K562 (cell line): Measurements from ENCODE around the gene CLASP2. TPM values are rescaled to one million over a fixed set of nuclear protein-coding genes. Genes with fewer than 3 reads are reported as not detected.
A peak's percentile ranks its signal among the peaks of the same experiment; 100 is the strongest.

Source experiments
- ATAC-seq: fragments of 200-7000 bp; cut with Tn5 transposase; 3 replicates; pipeline ENCODE4 v1.9.1; 2020; ENCODE audit warnings: moderate library complexity
- BruUV-seq: library from RNA; stranded (reverse); fragments of 400-500 nt; replicated peaks from 2 replicates; lab custom pipeline; 2021; lab: Mats Ljungman, UMichigan
- CTCF ChIA-PET: fragments of 300-600 bp; formaldehyde crosslinking; extraction: SDS; loops from one replicate; lab custom pipeline; 2021; ENCODE audit warnings: low intra/inter-chr PET ratio; lab: Yijun Ruan, JAX
- POLR2A ChIA-PET: fragments of 300-600, 350-650 bp; sonication (Branson Sonifier 250); formaldehyde crosslinking; extraction: SDS; loops from one replicate; lab custom pipeline; 2021; ENCODE audit warnings: antibody characterized with exemption, inconsistent platforms; lab: Yijun Ruan, JAX
- DNase-seq, 4 experiments: peaks; one replicate each; pipeline versions ENCODE4 v3.0.0 to v3.0.0-alpha.2; 2011 to 2018; ENCODE audit warnings: low spot score in 3 of 4, mixed read lengths in 3 of 4; ENCODE audit errors: extremely low read depth in 1 of 4
- FAIRE-seq: peaks from 2 replicates; lab custom pipeline; 2011; peaks lifted over from hg19 to GRCh38; lab: Jason Lieb, UNC
- H2AFZ ChIP-seq: 2 replicates; pipeline ENCODE4 v1.6.0; 2011; ENCODE audit warnings: low read depth, low read length, control low read depth, inconsistent platforms
- H3K27ac ChIP-seq: fragments of 200-600 bp; 3 replicates; pipeline ENCODE4 v1.8.0; 2011; ENCODE audit warnings: low read depth, mild to moderate bottlenecking, control low read depth, inconsistent platforms, low read length, moderate library complexity, mixed read lengths; ENCODE audit errors: extremely low read depth
- H3K27me3 ChIP-seq, 2 experiments: fragments of 300-600 bp in 1 of 2; 2 replicates in 1 of 2; 3 replicates in 1 of 2; pipeline versions ENCODE4 v1.6.0 to v1.8.0; 2011; ENCODE audit warnings: inconsistent platforms in 2 of 2, low read length in 2 of 2, mild to moderate bottlenecking in 1 of 2, mixed read lengths in 1 of 2, moderate library complexity in 1 of 2; ENCODE audit not compliant: control insufficient read depth in 2 of 2, insufficient read depth in 2 of 2
- H3K36me3 ChIP-seq: fragments of 300-600 bp; 3 replicates; pipeline ENCODE4 v1.8.0; 2011; ENCODE audit warnings: mild to moderate bottlenecking, low read length, inconsistent platforms; ENCODE audit not compliant: control insufficient read depth, insufficient read depth
- H3K4me1 ChIP-seq, 2 experiments: fragments of 200-600 bp in 1 of 2; replicated peaks in 1 of 2; 2 replicates in 1 of 2; 3 replicates in 1 of 2; pipeline versions ENCODE4 v1.5.1 to v1.8.0; 2011; ENCODE audit warnings: inconsistent platforms in 2 of 2, low read length in 2 of 2, mild to moderate bottlenecking in 1 of 2, mixed read lengths in 1 of 2, moderate library complexity in 1 of 2; ENCODE audit not compliant: control insufficient read depth in 2 of 2, insufficient read depth in 2 of 2
- H3K4me2 ChIP-seq: 2 replicates; pipeline ENCODE4 v1.6.1; 2011; ENCODE audit warnings: low read length, control low read depth, inconsistent platforms, mixed read lengths; ENCODE audit not compliant: insufficient read depth
- H3K4me3 ChIP-seq: fragments of 200-600 bp; sonication (generic), shearing (Covaris generic); 2 replicates; pipeline ENCODE4 v1.5.1; 2016; ENCODE audit warnings: control low read depth, inconsistent platforms
- H3K79me2 ChIP-seq: fragments of 200-600 bp; 3 replicates; pipeline ENCODE4 v1.8.0; 2011; ENCODE audit warnings: low read length, inconsistent platforms; ENCODE audit not compliant: control insufficient read depth, insufficient read depth
- H3K9ac ChIP-seq, 2 experiments: 2 replicates each; pipeline versions ENCODE4 v1.6.0 to v1.6.1; 2011; ENCODE audit warnings: low read depth in 2 of 2, low read length in 2 of 2, control low read depth in 1 of 2, inconsistent platforms in 1 of 2, mild to moderate bottlenecking in 1 of 2, mixed read lengths in 1 of 2; ENCODE audit not compliant: insufficient read depth in 1 of 2
- H3K9me1 ChIP-seq: one replicate; pipeline ENCODE4 v1.6.0; 2011; ENCODE audit warnings: inconsistent platforms, mild to moderate bottlenecking, low read length, moderate library complexity; ENCODE audit not compliant: control insufficient read depth, insufficient read depth
- H3K9me3 ChIP-seq: replicated peaks from 2 replicates; pipeline ENCODE4 v1.5.1; 2011; ENCODE audit warnings: low read depth, low read length, inconsistent platforms; ENCODE audit not compliant: control insufficient read depth, insufficient read depth
- H4K20me1 ChIP-seq: replicated peaks from 2 replicates; pipeline ENCODE4 v1.6.1; 2011; ENCODE audit warnings: low read length, inconsistent platforms, mixed read lengths; ENCODE audit not compliant: control insufficient read depth, insufficient read depth
- CREB1 ChIP-seq, 2 experiments: sonication (generic) in 1 of 2; formaldehyde crosslinking in 1 of 2; IDR thresholded peaks; 2 replicates each; pipeline versions ENCODE4 v1.6.1 to v1.8.0; 2012 to 2022; ENCODE audit warnings: inconsistent platforms in 1 of 2, mild to moderate bottlenecking in 1 of 2, missing genetic modification reagents in 1 of 2, moderate library complexity in 1 of 2
- KDM1A ChIP-seq, 2 experiments: fragments of 450-650 bp; IDR thresholded peaks; 2 replicates each; pipeline ENCODE4 v1.6.1; 2016; ENCODE audit warnings: mild to moderate bottlenecking in 2 of 2
- NR2C2 ChIP-seq, 2 experiments: fragments of 200-800 bp in 1 of 2; sonication (Bioruptor generic) in 1 of 2; sonication (generic) in 1 of 2; formaldehyde crosslinking in 1 of 2; IDR thresholded peaks; 2 replicates each; pipeline versions ENCODE4 v1.6.1 to v1.8.0; 2016 to 2022; ENCODE audit warnings: mild to moderate bottlenecking in 1 of 2, missing compliant biosample characterization in 1 of 2, missing genetic modification characterization in 1 of 2, missing genetic modification reagents in 1 of 2
- ZBTB49 ChIP-seq: sonication (generic); formaldehyde crosslinking; IDR thresholded peaks from 2 replicates; pipeline ENCODE4 v1.8.0; 2022; ENCODE audit warnings: missing genetic modification reagents, mild to moderate bottlenecking, borderline replicate concordance
- WGBS: fragments of 100-300 bp; shearing (Covaris generic); methylation state at CpG from one replicate; pipeline ENCODE4 v1.1.6; 2016; ENCODE audit warnings: low coverage, mixed read lengths; ENCODE audit not compliant: insufficient coverage; ENCODE audit errors: missing lambda C conversion rate; 5-methylcytosine and 5-hydroxymethylcytosine counted together
- in situ Hi-C: fragments of 300-500 bp; cut with MboI; formaldehyde crosslinking; loops from 4 replicates; pipeline ENCODE4 v1.15.0; 2018; ENCODE audit warnings: inconsistent platforms, mixed read lengths
- intact Hi-C: fragments of 100-400 bp; cut with micrococcal nuclease; formaldehyde crosslinking; loops from 2 replicates; pipeline ENCODE4 v1.14.2; 2022
- polyA plus RNA-seq, 8 experiments: library from polyadenylated mRNA; depleted of rRNA in 4 of 8; stranded (reverse) in 5 of 8; unstranded in 3 of 8; fragments of >200 nt; fragmentation: Nextera tagmentation in 2 of 8; fragmentation: Illumina TruSeq in 1 of 8; extraction: Ambion mirVana in 2 of 8; extraction: Trizol in 1 of 8; gene quantifications; 2 replicates each; pipeline versions ENCODE4 v1.2.1 to v1.2.3, GENCODE V29; 2011 to 2014; ENCODE audit warnings: inconsistent platforms in 1 of 8, missing spikeins in 1 of 8
- total RNA-seq, 7 experiments: library from RNA; depleted of rRNA in 6 of 7; stranded (reverse); fragments of >200 nt in 6 of 7; fragmentation: Illumina TruSeq in 2 of 7; extraction: Trizol in 2 of 7; gene quantifications; 2 replicates each; pipeline versions ENCODE4 v1.2.1 to v1.2.3, GENCODE V29; 2011 to 2021; ENCODE audit warnings: low replicate concordance in 1 of 7

CLASP2 gene
- total and polyA plus RNA-seq, 9 of the 15 experiments (the other 6 are each of a cell fraction or from before 2014, with no cell fraction given): 13.5 to 107 (median 71.8) TPM

GRCh38 chr3:33658621-33658990, 59.4 kb downstream of the CLASP2 start:
- BruUV-seq: no TSS peak
- peaks cover 4% of the 10 kb centered on the region; the same call in 1 of the 2 replicates for H4K20me1 ChIP-seq
- peak overlapping the region; percentile 67 for H2AFZ ChIP-seq
- peaks cover 39% of the 10 kb centered on the region for H3K79me2 ChIP-seq
- POLR2A ChIA-PET: interaction anchor here (0.5 to 2.7 kb wide), 10 partner anchors 10 to 457 kb away, joined by 3 to 12 read pairs (median 3); no protein-coding TSS in a partner anchor
- DNase-seq (no peak), ATAC-seq (no peak), FAIRE-seq (no peak)
- CTCF ChIA-PET: no interaction called here
- no peak overlapping the region for H3K4me3 ChIP-seq
- H3K4me1 ChIP-seq: peaks cover 4 to 17% of the 10 kb centered on the region in 2 experiments
- TF ChIP-seq ZBTB49 (CRISPR knock-in tag) (no peak), CREB1 (IDR thresholded peaks at IDR 0.05) (no peak), CREB1 (CRISPR knock-in tag; IDR thresholded peaks at IDR 0.05) (no peak), KDM1A (IDR thresholded peaks at IDR 0.05) (peak in 1 of 2 experiments; percentile 34; a peak in 1 of 4 replicates), NR2C2 (CRISPR knock-in tag; IDR thresholded peaks at IDR 0.05) (no peak), NR2C2 (tag; IDR thresholded peaks at IDR 0.05) (0 out of 2 replicates have a peak, but pooled peaks have one; percentile 7)
- no peaks in the 10 kb centered on the region for H3K27me3 ChIP-seq
- no peaks in the 10 kb centered on the region for H3K9me3 ChIP-seq
- in situ Hi-C loops: no loop called here
- H3K27ac ChIP-seq: peak overlapping the region; percentile 45; the same call in 1 of the 3 replicates
- intact Hi-C loops: no loop called here
- H3K36me3 ChIP-seq: peaks cover 12% of the 10 kb centered on the region; the same call in 2 of the 3 replicates
- H3K4me2 ChIP-seq: peak overlapping the region; percentile 70
- H3K9ac ChIP-seq: peak overlapping the region; percentile 9 to 71; a peak in 2 of 4 replicates
- no peaks in the 10 kb centered on the region for H3K9me1 ChIP-seq
- 54% methylated on average over 2 of the region's 2 CpGs for WGBS
